K562 (cell line): Measurements from ENCODE around the gene CACNA1S. TPM values are rescaled to one million over a fixed set of nuclear protein-coding genes. Genes with fewer than 3 reads are reported as not detected.
A peak's percentile ranks its signal among the peaks of the same experiment; 100 is the strongest.

Experiments
- JUND ChIP-seq, 2 experiments: IDR thresholded peaks; 2 replicates in 1 of 2; 3 replicates in 1 of 2; pipeline ENCODE4 v1.6.1; 2011; ENCODE audit warnings: borderline replicate concordance in 2 of 2, low read depth in 2 of 2, low read length in 2 of 2, improper control_type of control experiment in 1 of 2, missing biosample characterization in 1 of 2, missing genetic modification characterization in 1 of 2, missing genetic modification reagents in 1 of 2
- NR2C1 ChIP-seq, 2 experiments: fragments of 450-650 bp; IDR thresholded peaks; 2 replicates each; pipeline ENCODE4 v1.6.1; 2017; ENCODE audit warnings: mild to moderate bottlenecking in 2 of 2, antibody characterized with exemption in 1 of 2, inconsistent platforms in 1 of 2, missing compliant biosample characterization in 1 of 2, missing genetic modification characterization in 1 of 2
- PHF8 ChIP-seq: fragments of 200-600 bp; sonication (generic); IDR thresholded peaks from 2 replicates; pipeline ENCODE4 v1.6.1; 2012; ENCODE audit warnings: mixed run types, mild to moderate bottlenecking, inconsistent platforms, low read length, moderate library complexity, borderline replicate concordance
- PTTG1 ChIP-seq: fragments of 450-650 bp; IDR thresholded peaks from 2 replicates; pipeline ENCODE4 v1.6.1; 2016; ENCODE audit warnings: low read depth, mild to moderate bottlenecking, missing genetic modification characterization, missing compliant biosample characterization
- SRF ChIP-seq, 2 experiments: fragments of 250-450, 450-650 bp in 1 of 2; sonication (Bioruptor Pico) in 1 of 2; sonication (generic) in 1 of 2; formaldehyde crosslinking; IDR thresholded peaks; 2 replicates each; pipeline versions ENCODE4 v1.5.0 to v1.5.1; 2020 to 2022; ENCODE audit warnings: mild to moderate bottlenecking in 1 of 2, missing genetic modification reagents in 1 of 2
- STAT5A ChIP-seq: IDR thresholded peaks from 2 replicates; pipeline ENCODE4 v1.6.1; 2012; ENCODE audit warnings: low read length, inconsistent platforms, borderline replicate concordance
- ZBTB7A ChIP-seq: IDR thresholded peaks from 2 replicates; pipeline ENCODE4 v1.6.1; 2011; ENCODE audit warnings: low read depth, mild to moderate bottlenecking, low read length, moderate library complexity, borderline replicate concordance; ENCODE audit not compliant: control insufficient read depth
- ZNF347 ChIP-seq: fragments of 450-650 bp; formaldehyde crosslinking; IDR thresholded peaks from 2 replicates; pipeline ENCODE4 v1.4.0; 2020; ENCODE audit warnings: low read depth, mild to moderate bottlenecking, moderate library complexity
- ZNF384 ChIP-seq: IDR thresholded peaks from 2 replicates; pipeline ENCODE4 v1.6.1; 2012; ENCODE audit warnings: low read depth, low read length, improper control_type of control experiment
- ZNF764 ChIP-seq: fragments of 250-450 bp; sonication (Bioruptor Pico); IDR thresholded peaks from 2 replicates; pipeline ENCODE4 v1.4.0; 2020; ENCODE audit warnings: low read depth, mild to moderate bottlenecking, moderate library complexity
- ZSCAN29 ChIP-seq: fragments of 450-650 bp; IDR thresholded peaks from 2 replicates; pipeline ENCODE4 v1.6.1; 2017
- polyA plus RNA-seq, 8 experiments: library from polyadenylated mRNA; depleted of rRNA in 4 of 8; stranded (reverse) in 5 of 8; unstranded in 3 of 8; fragments of >200 nt; fragmentation: Nextera tagmentation in 2 of 8; fragmentation: Illumina TruSeq in 1 of 8; extraction: Ambion mirVana in 2 of 8; extraction: Trizol in 1 of 8; gene quantifications; 2 replicates each; pipeline versions ENCODE4 v1.2.1 to v1.2.3, GENCODE V29; 2011 to 2014; ENCODE audit warnings: inconsistent platforms in 1 of 8, missing spikeins in 1 of 8
- total RNA-seq, 7 experiments: library from RNA; depleted of rRNA in 6 of 7; stranded (reverse); fragments of >200 nt in 6 of 7; fragmentation: Illumina TruSeq in 2 of 7; extraction: Trizol in 2 of 7; gene quantifications; 2 replicates each; pipeline versions ENCODE4 v1.2.1 to v1.2.3, GENCODE V29; 2011 to 2021; ENCODE audit warnings: low replicate concordance in 1 of 7
- TF ChIP-seq, protein P1 (sequence below), 2 experiments: fragments of 450-650 bp; IDR thresholded peaks; 2 replicates each; pipeline ENCODE4 v1.6.1; 2016; ENCODE audit warnings: mild to moderate bottlenecking in 2 of 2, borderline replicate concordance in 1 of 2, low read depth in 1 of 2, moderate library complexity in 1 of 2
- TF ChIP-seq, protein P2 (sequence below): sonication (generic); formaldehyde crosslinking; IDR thresholded peaks from 2 replicates; pipeline ENCODE4 v1.5.0; 2020; ENCODE audit warnings: missing genetic modification reagents
- TF ChIP-seq, protein P3 (sequence below), 3 experiments: fragments of 200-800 bp in 1 of 3; sonication (Bioruptor generic) in 1 of 3; sonication (generic) in 1 of 3; formaldehyde crosslinking in 1 of 3; IDR thresholded peaks; 2 replicates each; pipeline versions ENCODE4 v1.6.1 to v1.8.0; 2016 to 2022; ENCODE audit warnings: mild to moderate bottlenecking in 2 of 3, missing compliant biosample characterization in 2 of 3, missing genetic modification characterization in 2 of 3, missing genetic modification reagents in 1 of 3

CACNA1S gene
- total and polyA plus RNA-seq, 9 of the 15 experiments (the other 6 are each of a cell fraction or from before 2014, with no cell fraction given): not detected

DNA sequence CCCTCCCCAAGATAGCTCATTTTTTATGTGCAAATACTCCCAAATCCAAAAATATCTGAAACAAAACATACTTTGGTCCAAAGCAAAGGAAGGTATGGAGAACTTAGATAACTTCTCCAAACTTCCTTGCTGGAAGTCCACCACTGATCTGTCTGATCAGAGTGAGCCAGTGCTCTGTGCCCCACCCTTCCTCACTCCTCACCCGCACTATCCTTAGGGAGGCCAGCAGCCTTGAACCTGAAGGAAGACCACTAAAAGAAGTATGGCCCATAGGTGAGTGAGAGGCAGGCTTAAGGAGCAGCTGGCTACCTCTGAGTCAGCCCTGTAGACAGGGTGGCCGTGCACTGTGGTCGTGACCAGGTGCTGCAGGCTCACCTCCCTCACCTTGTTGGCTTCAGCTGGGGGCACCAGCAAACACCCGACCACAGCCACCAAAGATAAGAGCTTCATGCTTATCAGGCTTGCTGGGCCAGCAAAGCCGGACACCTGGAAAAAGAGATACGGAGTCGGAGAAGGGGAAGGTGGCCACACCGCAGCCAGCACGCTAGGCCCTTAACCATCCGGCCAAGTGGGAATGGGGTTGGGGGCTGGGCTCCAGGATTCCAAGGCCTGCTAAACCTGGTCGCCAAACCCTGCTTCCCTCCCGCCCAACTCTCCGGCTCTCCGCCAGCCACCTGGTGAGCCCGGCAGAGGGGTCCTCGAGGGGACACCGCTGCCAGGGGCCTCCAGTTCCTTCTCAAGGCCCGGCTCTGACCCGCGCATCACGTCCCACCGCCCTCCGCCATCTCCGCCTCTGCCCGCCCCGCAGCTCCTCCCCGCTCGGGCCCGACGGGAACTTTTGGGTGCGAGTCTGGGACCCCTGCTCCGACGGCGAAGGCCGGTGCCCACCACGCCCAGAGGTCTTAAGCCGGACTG lies 41.5 kb upstream of the CACNA1S start (continued):
- TF ChIP-seq, protein P1, sequence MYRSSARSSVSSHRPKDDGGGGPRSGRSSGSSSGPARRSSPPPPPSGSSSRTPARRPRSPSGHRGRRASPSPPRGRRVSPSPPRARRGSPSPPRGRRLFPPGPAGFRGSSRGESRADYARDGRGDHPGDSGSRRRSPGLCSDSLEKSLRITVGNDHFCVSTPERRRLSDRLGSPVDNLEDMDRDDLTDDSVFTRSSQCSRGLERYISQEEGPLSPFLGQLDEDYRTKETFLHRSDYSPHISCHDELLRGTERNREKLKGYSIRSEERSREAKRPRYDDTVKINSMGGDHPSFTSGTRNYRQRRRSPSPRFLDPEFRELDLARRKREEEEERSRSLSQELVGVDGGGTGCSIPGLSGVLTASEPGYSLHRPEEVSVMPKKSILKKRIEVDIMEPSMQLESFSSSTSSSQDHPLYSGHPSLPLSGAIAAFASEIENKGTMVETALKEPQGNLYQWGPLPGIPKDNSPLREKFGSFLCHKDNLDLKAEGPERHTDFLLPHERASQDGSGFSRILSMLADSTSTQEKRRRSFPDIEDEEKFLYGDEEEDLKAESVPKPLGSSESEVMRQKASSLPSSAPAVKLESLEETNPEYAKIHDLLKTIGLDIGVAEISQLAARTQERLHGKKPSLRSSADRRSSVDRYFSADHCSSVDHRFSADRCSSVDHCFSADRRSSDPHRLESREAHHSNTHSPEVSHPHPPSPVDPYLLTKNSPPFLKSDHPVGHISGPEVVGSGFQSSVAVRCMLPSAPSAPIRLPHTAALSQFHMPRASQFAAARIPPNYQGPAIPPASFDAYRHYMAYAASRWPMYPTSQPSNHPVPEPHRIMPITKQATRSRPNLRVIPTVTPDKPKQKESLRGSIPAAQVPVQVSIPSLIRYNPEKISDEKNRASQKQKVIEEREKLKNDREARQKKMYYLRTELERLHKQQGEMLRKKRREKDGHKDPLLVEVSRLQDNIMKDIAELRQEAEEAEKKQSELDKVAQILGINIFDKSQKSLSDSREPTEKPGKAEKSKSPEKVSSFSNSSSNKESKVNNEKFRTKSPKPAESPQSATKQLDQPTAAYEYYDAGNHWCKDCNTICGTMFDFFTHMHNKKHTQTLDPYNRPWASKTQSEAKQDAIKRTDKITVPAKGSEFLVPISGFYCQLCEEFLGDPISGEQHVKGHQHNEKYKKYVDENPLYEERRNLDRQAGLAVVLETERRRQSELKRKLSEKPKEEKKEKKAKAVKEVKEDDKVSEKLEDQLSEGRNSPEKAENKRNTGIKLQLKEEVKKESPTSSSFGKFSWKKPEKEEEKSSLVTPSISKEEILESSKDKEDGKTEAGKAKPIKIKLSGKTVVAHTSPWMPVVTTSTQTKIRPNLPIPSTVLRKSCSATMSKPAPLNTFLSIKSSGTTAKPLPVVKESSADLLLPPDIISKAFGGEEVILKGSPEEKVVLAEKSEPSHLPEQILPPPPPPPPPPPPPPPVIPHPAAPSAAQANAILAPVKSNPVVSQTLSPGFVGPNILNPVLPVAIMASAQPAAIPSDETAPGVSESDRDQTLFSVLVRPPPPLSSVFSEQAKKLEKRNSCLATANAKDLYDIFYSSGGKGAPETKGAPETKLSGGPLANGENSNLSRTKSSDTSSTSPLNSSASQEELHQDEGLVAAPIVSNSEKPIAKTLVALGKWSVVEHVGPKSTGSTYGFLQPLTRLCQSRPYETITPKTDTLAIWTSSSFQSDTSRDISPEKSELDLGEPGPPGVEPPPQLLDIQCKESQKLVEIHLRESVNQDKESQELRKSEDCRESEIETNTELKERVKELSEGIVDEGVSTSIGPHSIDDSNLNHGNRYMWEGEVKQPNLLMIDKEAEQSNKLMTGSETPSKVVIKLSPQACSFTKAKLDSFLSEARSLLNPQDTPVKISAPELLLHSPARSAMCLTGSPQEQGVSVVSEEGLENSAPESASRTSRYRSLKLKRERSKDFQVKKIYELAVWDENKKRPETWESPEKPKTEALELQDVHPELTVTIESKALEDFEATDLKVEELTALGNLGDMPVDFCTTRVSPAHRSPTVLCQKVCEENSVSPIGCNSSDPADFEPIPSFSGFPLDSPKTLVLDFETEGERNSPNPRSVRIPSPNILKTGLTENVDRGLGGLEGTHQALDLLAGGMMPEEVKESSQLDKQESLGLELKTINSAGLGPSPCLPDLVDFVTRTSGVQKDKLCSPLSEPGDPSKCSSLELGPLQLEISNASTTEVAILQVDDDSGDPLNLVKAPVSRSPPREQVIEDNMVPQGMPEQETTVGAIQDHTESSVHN (IDR thresholded peaks at IDR 0.05; ENCODE audit: borderline replicate concordance in 1 of 2, low read depth in 1 of 2): no peak
- TF ChIP-seq ZNF764 (CRISPR knock-in tag): no peak
- no peak for TF ChIP-seq PTTG1 (tag)
- TF ChIP-seq STAT5A: peak; percentile 85
- TF ChIP-seq, protein P2, sequence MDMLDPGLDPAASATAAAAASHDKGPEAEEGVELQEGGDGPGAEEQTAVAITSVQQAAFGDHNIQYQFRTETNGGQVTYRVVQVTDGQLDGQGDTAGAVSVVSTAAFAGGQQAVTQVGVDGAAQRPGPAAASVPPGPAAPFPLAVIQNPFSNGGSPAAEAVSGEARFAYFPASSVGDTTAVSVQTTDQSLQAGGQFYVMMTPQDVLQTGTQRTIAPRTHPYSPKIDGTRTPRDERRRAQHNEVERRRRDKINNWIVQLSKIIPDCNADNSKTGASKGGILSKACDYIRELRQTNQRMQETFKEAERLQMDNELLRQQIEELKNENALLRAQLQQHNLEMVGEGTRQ (CRISPR knock-in tag): no peak
- peak; percentile 46 for TF ChIP-seq JUND (IDR thresholded peaks at IDR 0.05; ENCODE audit: borderline replicate concordance, low read depth, low read length)
- no peak; the same call in 2 of the 3 replicates for TF ChIP-seq JUND (tag; IDR thresholded peaks at IDR 0.05; ENCODE audit: borderline replicate concordance, low read depth, low read length)
- no peak; the same call in 1 of the 2 replicates for TF ChIP-seq ZBTB7A
- peak; percentile 63 for TF ChIP-seq PHF8
- no peak for TF ChIP-seq ZNF384
- TF ChIP-seq ZSCAN29: no peak
- TF ChIP-seq SRF (CRISPR knock-in tag; IDR thresholded peaks at IDR 0.05): no peak; a peak in 1 of 4 replicates
- TF ChIP-seq ZNF347 (CRISPR knock-in tag): no peak
- no peak for TF ChIP-seq NR2C1 (IDR thresholded peaks at IDR 0.05)
- TF ChIP-seq NR2C1 (tag; IDR thresholded peaks at IDR 0.05): peak; percentile 40; the same call in 1 of the 2 replicates
- TF ChIP-seq, protein P3, sequence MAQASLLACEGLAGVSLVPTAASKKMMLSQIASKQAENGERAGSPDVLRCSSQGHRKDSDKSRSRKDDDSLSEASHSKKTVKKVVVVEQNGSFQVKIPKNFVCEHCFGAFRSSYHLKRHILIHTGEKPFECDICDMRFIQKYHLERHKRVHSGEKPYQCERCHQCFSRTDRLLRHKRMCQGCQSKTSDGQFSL (CRISPR knock-in tag; IDR thresholded peaks at IDR 0.05): no peak
- TF ChIP-seq, protein P3 (tag; IDR thresholded peaks at IDR 0.05): no peak
